SH-SY5Y (cell line): Measurements from ENCODE around the gene PRKAA2.

Source experiments
- GATA2 ChIP-seq: IDR thresholded peaks from 2 replicates; pipeline ENCODE4 v1.6.1; 2011; ENCODE audit warnings: mild to moderate bottlenecking, low read depth, low read length
- GATA3 ChIP-seq: IDR thresholded peaks from 2 replicates; pipeline ENCODE4 v1.6.1; 2011; ENCODE audit warnings: low read depth, mild to moderate bottlenecking, low read length, moderate library complexity

- TF ChIP-seq GATA2 (no peak), GATA3 (no peak)
Observed at GRCh38 chr1:56660293-56660692, 15.2 kb downstream of the PRKAA2 start.
